UCSD-AML1 (cell line): ENCODE results near the gene OR5AU1.

ENCODE experiments used
- DNase-seq: peaks from one replicate; lab custom pipeline; 2025; ENCODE audit not compliant: unreplicated experiment; lab: John Stamatoyannopoulos, UW

OR5AU1 gene

GRCh38 chr14:21155963-21156362 lies at the start of gene OR5AU1:
Gene OR5AU1 (minus strand): TSS chr14:21156063. CDS start chr14:21155872, 191 bp downstream.
- DNase-seq: no peak

DNA sequence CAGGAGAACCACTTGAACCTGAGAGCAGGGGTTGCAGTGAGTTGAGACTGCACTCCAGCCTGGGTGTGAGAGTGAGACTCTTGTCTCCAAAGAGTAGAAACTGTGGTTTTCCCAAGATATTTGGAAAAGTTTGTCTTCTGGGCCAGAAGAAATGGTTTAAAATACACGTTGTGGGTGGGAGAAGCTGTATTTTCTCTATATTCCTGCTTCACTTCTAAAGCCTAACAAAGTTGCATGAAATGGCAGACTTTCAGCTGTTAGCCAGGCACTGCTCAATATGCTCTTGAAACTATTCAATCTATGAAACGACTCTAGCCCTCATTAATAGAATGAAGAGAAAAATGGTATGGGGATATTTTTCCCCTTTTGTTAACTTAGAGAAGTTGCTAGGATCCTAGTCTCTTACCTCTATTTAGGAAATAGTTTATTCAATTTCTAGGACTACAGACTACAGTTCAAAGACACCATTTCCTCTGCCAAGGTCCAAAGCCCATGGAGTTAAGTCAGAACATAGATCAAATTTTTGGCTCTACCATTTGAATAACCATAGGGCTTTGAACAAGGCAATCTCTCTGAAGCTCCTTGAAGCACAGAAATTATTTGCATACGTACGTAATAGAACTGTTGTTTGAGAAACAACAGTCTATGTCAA lies 49.3 kb upstream of the OR5AU1 start:
- no peak for DNase-seq

DNA sequence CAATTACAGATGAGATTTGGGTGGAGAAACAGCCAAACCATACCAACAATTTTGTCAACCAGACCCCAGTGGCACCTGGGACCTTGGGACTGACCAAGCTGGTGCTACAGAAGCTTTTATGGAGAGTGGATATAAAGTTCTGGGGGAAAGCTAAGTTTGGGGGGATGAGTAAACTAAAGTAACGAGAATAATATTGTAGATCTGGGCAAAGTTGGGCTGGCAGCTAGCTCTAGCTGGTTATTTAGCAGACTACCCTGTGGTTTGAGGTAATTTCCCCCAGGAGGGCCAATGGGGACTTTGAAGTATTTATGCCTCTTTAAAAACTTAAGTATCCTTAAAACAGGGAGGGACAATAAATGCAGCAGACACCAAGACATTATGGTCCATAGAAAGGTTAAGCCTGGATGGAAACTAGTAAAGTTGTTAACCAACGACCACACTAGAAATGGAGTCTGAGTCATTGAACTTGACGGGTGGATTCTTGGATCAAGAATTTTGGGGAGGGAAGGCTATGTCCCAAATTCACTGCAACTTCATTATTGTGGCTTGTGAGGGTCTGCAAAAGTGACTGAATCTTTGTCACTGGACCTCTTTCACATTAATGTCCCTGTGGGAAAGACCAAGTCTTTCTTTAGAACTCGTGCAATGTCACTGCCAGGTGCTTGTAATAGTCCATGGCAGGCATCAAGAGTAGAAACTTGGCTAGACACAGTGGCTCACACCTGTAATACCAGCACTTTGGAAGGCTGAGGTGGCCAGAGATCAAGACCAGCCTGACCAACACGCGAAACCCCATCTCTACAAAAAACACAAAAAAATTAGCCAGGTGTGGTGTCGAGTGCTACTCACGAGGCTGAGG lies 48.5 kb upstream of the OR5AU1 start:
- no peak for DNase-seq

DNA sequence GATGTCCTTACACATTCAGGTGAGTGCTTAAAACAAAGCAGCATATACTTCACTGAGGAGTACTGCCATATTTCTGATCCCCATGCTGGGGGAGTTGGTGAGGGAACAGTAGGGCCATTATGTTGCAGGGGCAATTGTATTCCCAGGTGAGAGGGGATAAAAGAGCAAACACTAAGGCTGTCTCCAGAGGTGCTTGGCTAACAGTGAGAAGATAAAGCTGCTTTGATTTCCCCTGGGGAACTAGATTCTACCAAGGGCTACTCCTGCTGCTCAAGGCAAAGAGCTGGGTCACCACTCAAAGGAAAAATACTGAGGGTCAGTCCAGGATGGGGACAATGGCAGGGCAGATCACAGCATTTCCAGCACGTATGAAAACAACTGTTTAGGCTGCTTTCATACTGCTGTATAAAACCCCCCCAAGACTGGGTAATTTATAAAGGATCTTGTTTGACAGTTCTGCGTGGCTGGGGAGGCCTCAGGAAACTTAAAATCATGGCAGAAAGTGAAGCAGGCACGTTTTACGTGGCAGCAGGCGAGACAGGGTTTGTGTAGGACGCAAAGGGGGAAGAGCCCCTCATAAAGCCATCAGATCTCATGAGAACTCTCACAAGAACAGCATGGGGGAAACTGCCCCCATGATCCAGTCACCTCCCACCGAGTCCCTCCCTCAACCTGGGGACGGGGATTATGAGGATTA lies 47.8 kb upstream of the OR5AU1 start:
- no peak for DNase-seq

GRCh38 chr14:21202463-21203358 lies 46.8 kb upstream of the OR5AU1 start:
- DNase-seq: no peak

GRCh38 chr14:21201732-21202462 lies 46.0 kb upstream of the OR5AU1 start:
- DNase-seq: no peak

DNA sequence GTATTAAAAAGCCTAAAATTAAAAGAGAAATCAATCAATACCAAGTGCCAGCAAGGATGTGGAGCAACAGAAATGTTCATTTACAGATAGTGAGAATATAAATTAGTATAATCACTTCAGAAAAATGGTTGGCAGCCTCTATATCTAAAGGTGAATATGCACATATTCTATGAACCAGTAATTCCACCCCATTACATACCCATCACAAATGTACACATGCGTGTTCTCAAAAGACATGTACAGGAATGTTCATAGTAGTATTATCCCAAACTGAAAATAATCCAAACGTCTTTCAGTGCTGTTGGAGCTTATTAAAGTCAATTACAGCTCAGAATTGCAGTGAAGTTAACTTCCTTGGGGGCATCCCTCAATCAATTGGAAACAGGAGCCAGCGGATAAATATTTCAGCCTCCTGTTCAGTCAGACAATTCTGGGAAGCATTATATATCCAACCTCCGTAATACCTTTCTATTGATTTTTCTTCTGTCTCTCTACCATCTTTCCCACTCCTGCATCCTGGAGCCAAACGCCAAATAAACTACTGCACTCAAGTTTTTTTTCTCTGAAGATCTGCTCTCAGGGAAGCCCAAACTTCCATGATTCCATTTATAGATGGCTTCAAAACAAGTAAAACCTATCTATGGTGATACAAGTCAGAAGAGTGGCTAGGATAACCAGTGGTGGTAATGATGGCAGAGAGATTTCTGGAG lies 45.0 kb upstream of the OR5AU1 start:
- DNase-seq: no peak

DNA sequence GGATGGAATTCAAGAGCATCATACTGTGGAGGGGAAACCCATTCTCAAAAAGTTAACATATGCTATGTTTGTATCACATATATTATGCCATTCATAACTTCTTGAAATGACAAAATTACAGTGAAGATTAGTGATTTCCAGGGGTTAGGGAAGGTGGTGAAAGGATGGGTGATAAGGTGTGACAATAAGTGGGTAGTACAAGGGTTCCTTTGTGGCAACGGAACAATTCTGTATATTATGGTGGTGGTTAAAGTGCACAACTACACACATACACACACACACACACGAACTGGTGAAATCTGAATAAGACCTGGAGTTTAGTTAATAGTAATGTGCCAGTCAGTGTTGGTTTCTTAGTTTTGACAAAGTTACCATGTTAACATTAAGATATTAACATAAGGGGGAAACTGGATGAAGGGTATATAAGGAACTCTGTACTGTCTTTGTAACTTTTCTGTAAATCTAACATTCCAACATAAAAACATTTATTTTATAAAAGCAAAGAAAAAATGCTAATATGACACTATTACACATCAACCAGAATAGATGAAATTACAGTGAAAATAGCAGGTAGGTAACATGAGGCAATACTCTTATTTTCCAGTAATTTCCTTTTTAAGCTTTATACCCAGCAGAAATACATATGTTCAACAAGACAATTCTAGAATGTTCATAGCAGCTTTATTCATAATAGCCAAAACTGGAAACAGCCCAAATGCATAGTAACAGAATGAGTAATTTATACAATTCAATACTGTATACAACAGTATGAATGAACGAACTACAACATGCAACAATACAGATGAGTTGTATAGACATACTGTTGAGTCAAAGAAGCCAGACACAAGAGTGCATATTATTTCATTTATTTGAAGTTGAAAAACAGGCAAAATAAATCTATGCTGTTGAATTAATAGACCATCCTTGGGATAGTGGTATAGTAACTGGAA lies 44.0 kb upstream of the OR5AU1 start:
- DNase-seq: no peak

- DNase-seq: no peak
Observed at GRCh38 chr14:21197418-21198205, 41.7 kb upstream of the OR5AU1 start.

GRCh38 chr14:21194597-21194996 lies 38.7 kb upstream of the OR5AU1 start:
- no peak for DNase-seq

DNA sequence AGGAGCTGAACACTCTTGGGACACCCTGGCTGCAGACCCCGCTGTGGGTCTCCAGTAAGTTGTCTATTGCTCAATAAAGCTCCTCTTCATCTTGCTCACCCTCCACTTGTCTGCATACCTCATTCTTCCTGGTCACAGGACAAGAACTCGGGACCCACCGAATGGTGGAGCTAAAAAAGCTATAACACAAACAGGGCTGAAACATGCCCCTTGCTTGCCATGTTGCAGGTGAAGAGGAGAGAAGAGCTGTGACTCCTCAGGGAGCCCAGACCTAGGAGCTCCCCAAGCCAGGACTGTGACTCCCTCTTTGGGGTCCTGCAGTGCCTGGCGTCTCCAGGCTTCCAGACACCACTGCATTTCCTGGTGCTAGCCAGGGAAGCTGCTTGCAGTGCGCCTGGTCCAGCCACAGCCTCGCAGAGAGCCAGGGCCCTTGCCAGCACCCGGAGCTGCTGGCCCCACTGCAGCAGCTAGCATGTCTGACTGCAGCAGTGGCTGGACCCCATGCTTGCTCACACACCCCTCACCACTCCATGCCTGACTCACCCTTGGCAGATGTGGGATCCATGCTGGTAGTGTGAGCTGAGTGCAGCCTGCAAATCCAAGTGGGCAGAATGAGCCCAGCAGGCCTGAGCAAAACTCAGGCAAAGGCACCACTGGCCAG lies 37.1 kb upstream of the OR5AU1 start:
- DNase-seq: no peak

DNA sequence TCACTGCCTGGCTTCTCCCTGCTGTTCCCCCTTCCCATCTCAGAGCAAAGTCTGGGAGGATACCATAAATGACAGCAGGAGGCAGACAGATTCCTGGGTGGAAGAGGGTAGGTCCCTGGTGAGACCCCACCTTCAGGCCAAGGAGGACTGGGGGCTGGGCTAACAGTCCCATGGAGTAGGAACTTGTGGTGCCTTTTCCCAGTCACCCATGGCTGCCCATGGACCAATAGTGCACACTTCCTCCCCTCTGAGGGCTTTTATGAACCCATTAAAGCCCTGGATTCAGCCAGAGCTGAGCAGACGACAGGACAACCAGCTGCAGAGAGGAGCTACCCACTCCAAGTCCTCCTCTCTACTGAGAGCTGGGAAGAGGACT lies 36.6 kb upstream of the OR5AU1 start:
- DNase-seq: no peak

DNA sequence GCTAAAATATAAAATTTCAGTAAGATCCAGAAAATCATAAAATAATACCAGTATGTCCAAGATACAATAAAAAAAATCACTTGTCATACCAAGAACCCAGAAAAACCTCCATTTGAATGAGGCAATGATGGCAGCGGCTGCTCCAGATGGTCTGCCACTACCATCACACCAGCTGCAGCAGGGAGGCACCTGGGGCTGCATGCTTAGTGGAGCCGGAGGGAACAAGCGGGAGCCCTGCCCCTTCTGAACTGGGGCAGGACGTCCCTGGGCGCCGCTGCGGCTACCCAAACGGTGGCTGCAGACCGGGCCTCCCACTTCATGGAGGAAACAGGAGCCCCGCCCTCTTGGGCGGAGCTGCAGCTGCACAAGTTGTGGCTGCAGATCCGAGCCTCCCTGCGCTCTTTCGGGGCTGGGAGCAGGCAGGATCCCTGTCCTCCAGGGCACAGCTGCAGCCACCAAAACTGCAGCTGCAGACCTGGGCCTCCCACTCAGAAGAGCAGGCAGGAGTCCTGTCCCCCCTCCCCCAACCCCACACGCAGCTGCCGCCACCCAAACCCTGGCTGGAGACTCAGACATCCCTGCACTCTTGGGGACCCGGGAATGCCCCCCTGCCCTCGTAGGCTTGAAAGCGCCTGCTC lies 36.1 kb upstream of the OR5AU1 start:
- DNase-seq: peak; percentile 61

- DNase-seq: no peak
Observed at GRCh38 chr14:21191261-21191808, 35.5 kb upstream of the OR5AU1 start.

DNA sequence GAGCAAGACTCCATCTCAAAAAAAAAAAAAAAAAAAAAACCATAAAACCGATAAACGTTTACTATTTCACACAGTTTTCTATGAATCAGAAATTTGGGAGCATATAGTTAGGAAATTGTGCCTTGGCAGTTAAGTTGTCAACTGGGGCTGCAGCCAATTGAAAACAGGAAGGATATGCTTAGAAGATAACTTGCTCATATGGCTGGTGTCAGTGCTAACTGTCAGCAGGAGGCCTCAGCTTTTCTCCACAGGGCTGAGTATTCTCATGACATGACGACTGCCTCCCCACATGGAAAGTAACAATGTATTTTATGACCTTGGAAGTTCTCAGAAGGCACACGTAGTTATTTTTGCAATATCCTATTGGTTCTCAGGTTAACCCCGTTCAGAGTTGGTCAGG lies 29.6 kb upstream of the OR5AU1 start:
- DNase-seq: no peak

GRCh38 chr14:21184254-21184653 lies 28.4 kb upstream of the OR5AU1 start:
- no peak for DNase-seq
